Chondrocyte (in vitro differentiated cells): ENCODE measurements around the gene RAB2B. TPM values are rescaled to one million over a fixed set of nuclear protein-coding genes. Genes with fewer than 3 reads are reported as not detected.
A peak's percentile ranks its signal among the peaks of the same experiment; 100 is the strongest.

Experiments used
- DNase-seq: peaks from one replicate; pipeline ENCODE4 v3.0.0; 2021; ENCODE audit warnings: mixed read lengths, low spot score
- H3K27ac Mint-ChIP-seq: one replicate; pipeline ENCODE4 v1.8.0; 2021; ENCODE audit warnings: mild to moderate bottlenecking, moderate library complexity, mixed read lengths; ENCODE audit not compliant: unreplicated experiment
- H3K27me3 Mint-ChIP-seq: 2 replicates; pipeline ENCODE4 v1.8.0; 2021; ENCODE audit warnings: low read depth, mixed read lengths
- H3K36me3 Mint-ChIP-seq: 2 replicates; pipeline ENCODE4 v1.8.0; 2021; ENCODE audit warnings: low read depth, mixed read lengths
- H3K4me1 Mint-ChIP-seq: 2 replicates; pipeline ENCODE4 v1.8.0; 2021; ENCODE audit warnings: low read depth, mild to moderate bottlenecking, mixed read lengths
- H3K4me3 Mint-ChIP-seq: one replicate; pipeline ENCODE4 v1.8.0; 2021; ENCODE audit warnings: mild to moderate bottlenecking, moderate library complexity, mixed read lengths; ENCODE audit not compliant: unreplicated experiment
- H3K9me3 Mint-ChIP-seq: 2 replicates; pipeline ENCODE4 v1.8.0; 2021; ENCODE audit warnings: low read depth, mixed read lengths
- CTCF ChIP-seq: fragments of 200-600 bp; sonication (generic); IDR thresholded peaks from 2 replicates; pipeline ENCODE4 v1.5.0; 2021; ENCODE audit warnings: antibody characterized with exemption, mild to moderate bottlenecking, moderate library complexity
- total RNA-seq: library from RNA; stranded (reverse); gene quantifications from 3 replicates; pipeline ENCODE4 v1.2.1, GENCODE V29; 2021

The RAB2B gene
- total RNA-seq, 1 donor from 2014 or later = 39.7 TPM

DNA sequence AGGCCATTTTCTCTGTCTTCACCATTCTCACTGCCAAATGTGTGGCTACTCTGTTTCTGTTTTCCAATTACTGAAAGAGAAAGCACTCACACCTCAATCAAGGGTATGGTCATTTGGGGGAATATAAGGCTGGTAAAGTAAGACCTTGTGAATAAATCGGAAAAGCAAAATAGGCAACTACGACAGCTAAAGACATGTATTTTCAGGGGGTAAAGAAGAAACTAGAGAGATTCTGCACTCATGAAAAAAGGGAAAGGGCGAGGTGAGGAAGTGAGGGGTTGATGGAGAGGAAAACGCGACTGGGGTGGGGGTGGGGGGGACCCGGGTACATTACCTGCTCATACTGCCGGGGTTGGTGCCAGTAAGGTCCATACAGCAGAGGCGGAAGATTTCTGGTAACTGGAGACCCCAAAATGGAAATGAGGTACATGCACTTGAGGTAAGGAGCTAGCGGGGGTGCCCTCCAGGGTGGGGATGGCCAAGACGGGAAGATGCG is 40.1 kb downstream of the RAB2B start:
- Mint-ChIP-seq H3K4me1 (peaks cover 34% of the 10 kb centered on the region), H3K9me3 (no peaks in the 10 kb centered on the region), H3K36me3 (no peaks in the 10 kb centered on the region), H3K4me3 (peak overlapping the region; percentile 81), H3K27ac (peak overlapping the region; percentile 96), H3K27me3 (no peaks in the 10 kb centered on the region)
- DNase-seq = no peak
- no peak for TF ChIP-seq CTCF

- DNase-seq = no peak
- Mint-ChIP-seq H3K4me3 (no peak overlapping the region), H3K9me3 (no peaks in the 10 kb centered on the region), H3K27ac (no peak overlapping the region), H3K27me3 (no peaks in the 10 kb centered on the region), H3K36me3 (peaks cover 26% of the 10 kb centered on the region), H3K4me1 (peaks cover 27% of the 10 kb centered on the region)
- TF ChIP-seq CTCF = no peak
These were observed 45.6 kb downstream of the RAB2B start for GRCh38 chr14:21431126-21431525.

DNA sequence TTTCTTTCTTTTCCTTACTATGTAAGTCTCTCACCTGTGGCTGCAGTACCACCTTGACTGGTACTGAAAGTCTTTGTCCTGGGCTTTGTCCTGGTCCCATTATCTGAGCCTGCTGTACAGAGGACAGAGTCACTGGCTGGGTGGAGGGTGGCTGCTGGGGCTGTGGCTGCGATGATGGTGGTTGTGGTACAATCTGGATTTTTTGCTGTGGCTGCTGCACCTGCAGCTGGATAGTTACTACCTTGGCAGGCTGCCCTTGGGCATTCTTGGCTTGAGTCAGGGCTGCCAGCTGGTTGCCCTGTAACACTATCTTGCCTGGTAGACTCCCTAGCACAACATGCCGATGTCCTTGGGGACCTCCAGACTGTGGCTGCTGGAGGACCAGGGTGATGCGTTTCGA is 47.8 kb downstream of the RAB2B start:
- DNase-seq = no peak
- H3K4me1 Mint-ChIP-seq = peaks cover 10% of the 10 kb centered on the region
- H3K27ac Mint-ChIP-seq = no peak overlapping the region
- no peaks in the 10 kb centered on the region for H3K27me3 Mint-ChIP-seq
- no peak for TF ChIP-seq CTCF
- H3K36me3 Mint-ChIP-seq = peaks cover 37% of the 10 kb centered on the region
- no peaks in the 10 kb centered on the region for H3K9me3 Mint-ChIP-seq
- no peak overlapping the region for H3K4me3 Mint-ChIP-seq

DNA sequence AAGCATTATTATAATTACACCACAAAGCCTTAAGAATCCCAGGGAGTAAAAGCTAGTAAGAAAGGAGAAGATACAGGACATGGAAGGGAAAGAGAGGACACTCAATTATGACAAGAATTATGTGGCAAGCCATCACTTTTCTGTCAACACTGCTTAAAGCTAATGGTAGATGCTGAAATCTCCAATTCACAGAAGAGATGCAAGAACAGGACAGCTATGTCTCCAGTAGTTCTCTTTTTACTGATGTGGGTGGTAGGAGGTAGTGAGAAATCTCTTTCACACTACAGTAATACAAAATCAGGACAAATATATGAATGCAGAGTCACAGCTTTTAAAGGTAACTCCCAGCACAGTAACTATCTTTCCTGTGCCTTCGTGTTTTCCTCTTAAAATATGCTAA is 50.1 kb downstream of the RAB2B start:
- no peak for DNase-seq
- Mint-ChIP-seq H3K9me3 (no peaks in the 10 kb centered on the region), H3K4me3 (no peak overlapping the region), H3K27ac (no peak overlapping the region), H3K27me3 (no peaks in the 10 kb centered on the region), H3K36me3 (peaks cover 39% of the 10 kb centered on the region), H3K4me1 (peaks cover 5% of the 10 kb centered on the region)
- no peak for TF ChIP-seq CTCF

DNA sequence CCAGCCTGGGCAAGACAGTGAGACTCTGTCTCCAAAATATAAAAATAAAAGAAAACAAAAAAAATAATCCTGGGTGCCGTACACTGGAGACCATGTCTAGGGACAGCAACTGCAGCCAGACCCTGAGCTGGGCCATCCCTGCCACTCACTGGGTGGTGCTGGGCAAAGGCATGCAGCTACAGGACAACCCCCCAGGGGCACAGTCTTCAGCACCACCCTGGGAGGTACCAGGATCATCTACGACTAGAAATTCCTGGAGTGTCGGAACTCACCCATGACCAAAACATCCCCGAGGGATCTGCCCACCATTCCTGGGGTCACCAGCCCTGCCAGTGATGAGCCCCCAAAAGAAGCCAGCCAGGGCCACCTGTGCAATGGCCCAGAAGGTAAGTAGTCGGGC is 57.2 kb downstream of the RAB2B start:
- Mint-ChIP-seq H3K4me1 (no peaks in the 10 kb centered on the region), H3K9me3 (no peaks in the 10 kb centered on the region), H3K27ac (no peak overlapping the region), H3K4me3 (no peak overlapping the region), H3K27me3 (no peaks in the 10 kb centered on the region), H3K36me3 (peaks cover 26% of the 10 kb centered on the region)
- TF ChIP-seq CTCF = no peak
- no peak for DNase-seq
